H1 (cell line): ENCODE measurements around the gene MATR3. TPM values are rescaled to one million over a fixed set of nuclear protein-coding genes. Genes with fewer than 3 reads are reported as not detected.

Experiments used
- CTCF ChIA-PET: fragments of 300-600 bp; sonication (Branson Sonifier 250); formaldehyde crosslinking; loops from one replicate; lab custom pipeline; 2021; ENCODE audit not compliant: partially characterized antibody; lab: Charles Lee
- POLR2A ChIA-PET: fragments of 300-600 bp; sonication (Branson Sonifier 250); formaldehyde crosslinking; loops from one replicate; lab custom pipeline; 2021; ENCODE audit warnings: inconsistent platforms; ENCODE audit not compliant: partially characterized antibody; lab: Charles Lee
- DNase-seq, 2 experiments: peaks; one replicate each; pipeline versions ENCODE4 v3.0.0 to v3.0.0-alpha.2; 2010 to 2022; ENCODE audit warnings: low spot score in 2 of 2, low read depth in 1 of 2, mixed read lengths in 1 of 2
- FAIRE-seq: peaks from 2 replicates; lab custom pipeline; 2011; peaks lifted over from hg19 to GRCh38; lab: Jason Lieb, UNC
- H2AFZ ChIP-seq: 2 replicates; pipeline ENCODE4 v1.8.1; 2012; ENCODE audit warnings: low read length, inconsistent platforms
- H2AK5ac ChIP-seq: 2 replicates; pipeline ENCODE4 v1.6.1; 2013; ENCODE audit warnings: low read depth, low read length
- H2BK120ac ChIP-seq: replicated peaks from 2 replicates; pipeline ENCODE3; 2013; ENCODE audit warnings: low read depth, low read length, inconsistent platforms
- H2BK12ac ChIP-seq: 2 replicates; pipeline ENCODE4 v1.6.1; 2013; ENCODE audit warnings: low read depth, low read length
- H2BK15ac ChIP-seq: 2 replicates; pipeline ENCODE4 v1.6.1; 2013; ENCODE audit warnings: low read length
- H2BK20ac ChIP-seq: 2 replicates; pipeline ENCODE4 v1.6.1; 2013; ENCODE audit warnings: low read length
- H2BK5ac ChIP-seq: 2 replicates; pipeline ENCODE4 v1.6.1; 2013; ENCODE audit warnings: low read depth, low read length
- H3K14ac ChIP-seq: 2 replicates; pipeline ENCODE4 v1.6.1; 2013; ENCODE audit warnings: inconsistent platforms; ENCODE audit not compliant: insufficient read length
- H3K18ac ChIP-seq: 2 replicates; pipeline ENCODE4 v1.6.1; 2013; ENCODE audit warnings: low read length; ENCODE audit errors: extremely low read depth
- H3K23ac ChIP-seq: 2 replicates; pipeline ENCODE4 v1.6.1; 2013; ENCODE audit warnings: inconsistent platforms; ENCODE audit not compliant: insufficient read length
- H3K23me2 ChIP-seq: 2 replicates; pipeline ENCODE4 v1.6.1; 2013; ENCODE audit warnings: low read depth, low read length
- H3K27ac ChIP-seq: 2 replicates; pipeline ENCODE4 v1.6.1; 2011; ENCODE audit warnings: low read depth, low read length, inconsistent platforms
- H3K27me3 ChIP-seq, 4 experiments: replicated peaks in 1 of 4; 1 replicate in 1 of 4; 2 replicates in 3 of 4; pipeline versions ENCODE4 v1.6.1 to v1.8.1; 2011 to 2013; ENCODE audit warnings: low read length in 3 of 4, mild to moderate bottlenecking in 3 of 4, inconsistent platforms in 2 of 4, mixed read lengths in 2 of 4, moderate library complexity in 1 of 4; ENCODE audit not compliant: control insufficient read depth in 3 of 4, insufficient read depth in 3 of 4; ENCODE audit errors: extremely low read depth in 1 of 4
- H3K36me3 ChIP-seq, 4 experiments: 2 replicates each; pipeline versions ENCODE4 v1.6.1 to v1.8.1; 2011 to 2013; ENCODE audit warnings: mild to moderate bottlenecking in 4 of 4, low read length in 3 of 4, moderate library complexity in 2 of 4, control low read depth in 1 of 4, inconsistent platforms in 1 of 4; ENCODE audit not compliant: insufficient read depth in 4 of 4, control insufficient read depth in 2 of 4
- H3K4ac ChIP-seq: replicated peaks from 2 replicates; pipeline ENCODE3; 2013; ENCODE audit warnings: low read length, low read depth, mixed read lengths, inconsistent platforms; ENCODE audit not compliant: insufficient read length
- H3K4me1 ChIP-seq, 4 experiments: replicated peaks in 1 of 4; 1 replicate in 1 of 4; 2 replicates in 3 of 4; pipeline versions ENCODE4 v1.6.1 to v1.8.1; 2011 to 2013; ENCODE audit warnings: low read length in 3 of 4, inconsistent platforms in 2 of 4, mixed read lengths in 1 of 4; ENCODE audit not compliant: insufficient read depth in 4 of 4, control insufficient read depth in 3 of 4
- H3K4me2 ChIP-seq, 2 experiments: 2 replicates each; pipeline versions ENCODE4 v1.6.1 to v1.8.1; 2011 to 2013; ENCODE audit warnings: low read depth in 2 of 2, low read length in 2 of 2, control low read depth in 1 of 2, inconsistent platforms in 1 of 2, mild to moderate bottlenecking in 1 of 2; ENCODE audit not compliant: insufficient read depth in 1 of 2
- H3K4me3 ChIP-seq, 4 experiments: fragments of 200-600, 300-600 bp in 1 of 4; sonication (generic), shearing (Covaris generic), sonication (Bioruptor Twin) in 1 of 4; 2 replicates each; pipeline versions ENCODE4 v1.5.1 to v1.8.1; 2011 to 2016; ENCODE audit warnings: low read length in 4 of 4, low read depth in 3 of 4, control low read depth in 2 of 4, inconsistent platforms in 2 of 4, mild to moderate bottlenecking in 2 of 4, mixed read lengths in 1 of 4, moderate library complexity in 1 of 4; ENCODE audit not compliant: insufficient read depth in 2 of 4; ENCODE audit errors: extremely low read depth in 1 of 4
- H3K56ac ChIP-seq: replicated peaks from 2 replicates; pipeline ENCODE3; 2013; ENCODE audit warnings: low read depth, mild to moderate bottlenecking, mixed read lengths, low read length, inconsistent platforms; ENCODE audit not compliant: insufficient read length
- H3K79me1 ChIP-seq: 2 replicates; pipeline ENCODE4 v1.6.1; 2013; ENCODE audit warnings: low read depth, low read length, control low read depth
- H3K79me2 ChIP-seq, 2 experiments: 2 replicates each; pipeline versions ENCODE4 v1.6.1 to v1.8.1; 2012 to 2013; ENCODE audit warnings: low read length in 2 of 2, mild to moderate bottlenecking in 2 of 2, inconsistent platforms in 1 of 2; ENCODE audit not compliant: insufficient read depth in 2 of 2, control insufficient read depth in 1 of 2
- H3K9ac ChIP-seq, 4 experiments: replicated peaks in 1 of 4; 1 replicate in 1 of 4; 2 replicates in 3 of 4; pipeline versions ENCODE4 v1.6.1 to v1.8.1; 2011 to 2013; ENCODE audit warnings: low read depth in 3 of 4, low read length in 3 of 4, control low read depth in 2 of 4, mild to moderate bottlenecking in 2 of 4, moderate library complexity in 2 of 4, inconsistent platforms in 1 of 4; ENCODE audit errors: extremely low read depth in 1 of 4
- H3K9me3 ChIP-seq, 2 experiments: 2 replicates each; pipeline versions ENCODE4 v1.6.1 to v1.8.1; 2012 to 2013; ENCODE audit warnings: mild to moderate bottlenecking in 2 of 2, moderate library complexity in 2 of 2, control low read depth in 1 of 2, inconsistent platforms in 1 of 2, low read depth in 1 of 2, low read length in 1 of 2, mixed read lengths in 1 of 2; ENCODE audit not compliant: insufficient read depth in 2 of 2
- H4K20me1 ChIP-seq, 2 experiments: replicated peaks in 1 of 2; 2 replicates each; pipeline versions ENCODE3 to v1.8.1; 2011 to 2013; ENCODE audit warnings: inconsistent platforms in 2 of 2, low read length in 2 of 2, mild to moderate bottlenecking in 1 of 2; ENCODE audit not compliant: insufficient read depth in 2 of 2, control insufficient read depth in 1 of 2
- H4K5ac ChIP-seq: 2 replicates; pipeline ENCODE4 v1.6.1; 2013; ENCODE audit warnings: low read length, low read depth, mixed read lengths, inconsistent platforms; ENCODE audit not compliant: insufficient read length
- H4K8ac ChIP-seq: 2 replicates; pipeline ENCODE4 v1.8.0; 2013; ENCODE audit warnings: mild to moderate bottlenecking, moderate library complexity, low read length, inconsistent platforms; ENCODE audit not compliant: insufficient read depth; ENCODE audit errors: extremely low read depth
- H4K91ac ChIP-seq: replicated peaks from 2 replicates; pipeline ENCODE3; 2013; ENCODE audit warnings: low read length, mixed read lengths, inconsistent platforms; ENCODE audit not compliant: insufficient read length
- POLR2A ChIP-seq, 2 experiments: IDR thresholded peaks; 1 replicate in 1 of 2; 2 replicates in 1 of 2; pipeline ENCODE4 v1.6.1; 2011; ENCODE audit warnings: low read depth in 2 of 2, low read length in 2 of 2, mild to moderate bottlenecking in 2 of 2; ENCODE audit errors: control extremely low read depth in 1 of 2
- POLR2AphosphoS5 ChIP-seq: IDR thresholded peaks from 2 replicates; pipeline ENCODE4 v1.6.1; 2011; ENCODE audit warnings: low read depth, low read length
- RAD21 ChIP-seq, 2 experiments: IDR thresholded peaks in 1 of 2; conservative IDR thresholded peaks in 1 of 2; 2 replicates each; pipeline ENCODE4 v1.6.1; 2011; ENCODE audit warnings: low read depth in 2 of 2, low read length in 2 of 2, improper control_type of control experiment in 1 of 2, inconsistent platforms in 1 of 2, mild to moderate bottlenecking in 1 of 2, moderate library complexity in 1 of 2
- WGBS, 2 experiments: shearing (Covaris generic) in 1 of 2; methylation state at CpG; one replicate each; pipeline versions ENCODE4 v1.1.6 to v1.1.7; 2013 to 2015; ENCODE audit warnings: low lambda C conversion rate in 2 of 2, mixed read lengths in 2 of 2, inconsistent platforms in 1 of 2, low coverage in 1 of 2, missing lambda C conversion rate in 1 of 2; ENCODE audit not compliant: insufficient replicate concordance in 2 of 2, insufficient coverage in 1 of 2, insufficient read length in 1 of 2; ENCODE audit errors: extremely low coverage in 1 of 2, missing lambda C conversion rate in 1 of 2; 5-methylcytosine and 5-hydroxymethylcytosine counted together
- polyA plus RNA-seq, 7 experiments: library from polyadenylated mRNA; depleted of rRNA in 3 of 7; stranded (reverse) in 5 of 7; unstranded in 2 of 7; fragments of >200 nt in 5 of 7; fragments of 200-250 nt in 2 of 7; gene quantifications; 1 replicate in 5 of 7; 2 replicates in 1 of 7; 4 replicates in 1 of 7; pipeline versions ENCODE4 v1.2.1 to v1.2.3, GENCODE V29; 2011 to 2013; ENCODE audit warnings: missing spikeins in 2 of 7, mixed read lengths in 2 of 7
- total RNA-seq: library from RNA; stranded (reverse); fragmentation: NEBNext Ultra II Directional; extraction: Animal tissue kit (Norgen Biotek cat#: 25700); gene quantifications from 2 replicates; pipeline ENCODE4 v1.2.1, GENCODE V29; 2021

Gene MATR3
- total and polyA plus RNA-seq, 2 of the 8 experiments (the other 6 are each of a cell fraction or from before 2014, with no cell fraction given) = 116 to 389 TPM

- no peaks in the 10 kb centered on the region for H3K79me2 ChIP-seq
- H4K8ac ChIP-seq = no peak overlapping the region
- H4K20me1 ChIP-seq = peaks cover 6% of the 10 kb centered on the region in 2 experiments
- no peak overlapping the region for H3K4ac ChIP-seq
- H2AK5ac ChIP-seq = no peak overlapping the region
- FAIRE-seq = no peak
- POLR2A ChIA-PET = interaction anchor here (0.6 to 51.1 kb wide), 9 partner anchors 1 to 193 kb away, joined by 3 to 1766 read pairs (median 5); partner anchors contain the start of genes MATR3, PAIP2 and PROB1
- H3K23me2 ChIP-seq = no peaks in the 10 kb centered on the region
- no peak overlapping the region for H3K27ac ChIP-seq
- no peak overlapping the region for H4K5ac ChIP-seq
- H2BK12ac ChIP-seq = no peak overlapping the region
- H3K14ac ChIP-seq = no peak overlapping the region
- H2BK5ac ChIP-seq = no peak overlapping the region
- CTCF ChIA-PET = interaction anchor here (0.7 to 1.8 kb wide), 7 partner anchors 9 to 740 kb away, joined by 3 to 7 read pairs (median 3); no protein-coding TSS in a partner anchor
- no peak overlapping the region for H3K23ac ChIP-seq
- peak in 1 of 2 experiments; percentile 24; a peak in 1 of 3 replicates for TF ChIP-seq POLR2A (IDR thresholded peaks at IDR 0.05; ENCODE audit: control extremely low read depth in 1 of 2, low read depth in 2 of 2, low read length in 2 of 2)
- TF ChIP-seq POLR2AphosphoS5 = no peak; the same call in 1 of the 2 replicates
- peak; percentile 22 to 38; a peak in 2 of 4 replicates for TF ChIP-seq RAD21 (IDR thresholded peaks at IDR 0.05 in 1 of 2, conservative IDR thresholded peaks at IDR 0.05 in 1 of 2; ENCODE audit: low read depth in 2 of 2, low read length in 2 of 2)
- TF ChIP-seq, all 59 proteins: peak for 2
- H3K18ac ChIP-seq = no peak overlapping the region
- DNase-seq = no peak
- peaks cover 9 to 29% (median 20%) of the 10 kb centered on the region in 4 experiments for H3K36me3 ChIP-seq
- no peak overlapping the region for H2BK20ac ChIP-seq
- H2AFZ ChIP-seq = no peak overlapping the region
- no peak overlapping the region for H3K9ac ChIP-seq
- H3K27me3 ChIP-seq = no peaks in the 10 kb centered on the region
- H3K79me1 ChIP-seq = no peaks in the 10 kb centered on the region
- no peaks in the 10 kb centered on the region for H3K4me1 ChIP-seq
- H2BK120ac ChIP-seq = no peak overlapping the region
- H3K4me3 ChIP-seq = no peak overlapping the region
- H3K56ac ChIP-seq = no peak overlapping the region
- no peak overlapping the region for H3K4me2 ChIP-seq
- H4K91ac ChIP-seq = no peak overlapping the region
- no peak overlapping the region for H2BK15ac ChIP-seq
- 89% methylated on average over 10 of the region's 10 CpGs; no CpG with 5 or more reads in 1 of the 2 experiments for WGBS, 2 experiments
- no peaks in the 10 kb centered on the region for H3K9me3 ChIP-seq
Measured at GRCh38 chr5:139287890-139288635, 5.5 kb upstream of the MATR3 start.
